HEK293 (cell line): ENCODE measurements around the gene STEAP3.

ENCODE experiments used
- CTCF ChIA-PET: fragments of 350-600 bp; formaldehyde crosslinking; extraction: SDS; loops from one replicate; lab custom pipeline; 2021; ENCODE audit warnings: antibody characterized with exemption; lab: Yijun Ruan, JAX
- POLR2A ChIA-PET: fragments of 300-600 bp; formaldehyde crosslinking; extraction: SDS; loops from one replicate; lab custom pipeline; 2020; ENCODE audit warnings: antibody characterized with exemption, inconsistent platforms; lab: Yijun Ruan, JAX
- H3K27ac ChIP-seq: fragments of 200-500 bp; sonication (Bioruptor generic); 2 replicates; pipeline ENCODE4 v1.5.1; 2014; ENCODE audit warnings: low read depth, low read length, control low read depth, inconsistent platforms; ENCODE audit errors: extremely low read depth
- H3K36me3 ChIP-seq, 2 experiments: fragments of 200-500 bp in 1 of 2; sonication (Bioruptor generic) in 1 of 2; 1 replicate in 1 of 2; 2 replicates in 1 of 2; pipeline ENCODE4 v1.5.1; 2014 to 2017; ENCODE audit warnings: inconsistent platforms in 2 of 2, low read length in 2 of 2; ENCODE audit not compliant: control insufficient read depth in 2 of 2, insufficient read depth in 1 of 2
- H3K4me1 ChIP-seq: fragments of 200-500 bp; sonication (Bioruptor generic); 2 replicates; pipeline ENCODE4 v1.5.1; 2014; ENCODE audit warnings: mild to moderate bottlenecking, low read length, inconsistent platforms; ENCODE audit not compliant: control insufficient read depth, insufficient read depth
- H3K4me3 ChIP-seq: 2 replicates; pipeline ENCODE4 v1.5.1; 2011; ENCODE audit warnings: low read depth, mild to moderate bottlenecking, control low read depth, low read length, moderate library complexity
- H3K9me3 ChIP-seq: fragments of 200-500 bp; sonication (Bioruptor generic); 2 replicates; pipeline ENCODE4 v1.5.1; 2014; ENCODE audit warnings: low read depth, low read length, inconsistent platforms; ENCODE audit not compliant: control insufficient read depth, insufficient read depth
- HOXA7 ChIP-seq: sonication (generic); formaldehyde crosslinking; IDR thresholded peaks from 2 replicates; pipeline ENCODE4 v1.8.1; 2022; ENCODE audit warnings: missing genetic modification reagents, borderline replicate concordance
- HOXD13 ChIP-seq: sonication (generic); formaldehyde crosslinking; IDR thresholded peaks from 2 replicates; pipeline ENCODE4 v1.8.0; 2022; ENCODE audit warnings: missing genetic modification reagents, borderline replicate concordance
- KLF9 ChIP-seq: fragments of 450-650 bp; formaldehyde crosslinking; IDR thresholded peaks from 2 replicates; pipeline ENCODE4 v1.5.1; 2016; ENCODE audit warnings: missing biosample characterization, missing genetic modification characterization, low read depth
- OVOL3 ChIP-seq: fragments of 450-650 bp; formaldehyde crosslinking; IDR thresholded peaks from 2 replicates; pipeline ENCODE4 v1.5.1; 2016; ENCODE audit warnings: missing biosample characterization, missing genetic modification characterization
- ZBTB8A ChIP-seq: fragments of 450-650 bp; formaldehyde crosslinking; IDR thresholded peaks from 2 replicates; pipeline ENCODE4 v1.5.1; 2016; ENCODE audit warnings: missing biosample characterization, missing genetic modification characterization
- ZEB2 ChIP-seq: fragments of 450-650 bp; formaldehyde crosslinking; IDR thresholded peaks from 2 replicates; pipeline ENCODE4 v1.5.1; 2016; ENCODE audit warnings: missing biosample characterization, missing genetic modification characterization
- ZNF175 ChIP-seq: fragments of 450-650 bp; formaldehyde crosslinking; IDR thresholded peaks from 2 replicates; pipeline ENCODE4 v1.5.1; 2016; ENCODE audit warnings: missing biosample characterization, missing genetic modification characterization
- ZNF19 ChIP-seq: fragments of 450-650 bp; formaldehyde crosslinking; IDR thresholded peaks from 2 replicates; pipeline ENCODE4; 2016; ENCODE audit warnings: missing biosample characterization, missing genetic modification characterization, low read depth
- ZNF239 ChIP-seq: fragments of 450-650 bp; formaldehyde crosslinking; IDR thresholded peaks from 2 replicates; pipeline ENCODE4 v1.5.1; 2016; ENCODE audit warnings: missing biosample characterization, missing genetic modification characterization
- ZNF266 ChIP-seq: fragments of 450-650 bp; formaldehyde crosslinking; IDR thresholded peaks from 2 replicates; pipeline ENCODE4 v1.5.1; 2016; ENCODE audit warnings: missing biosample characterization, missing genetic modification characterization, low read depth
- ZNF335 ChIP-seq: fragments of 450-650 bp; formaldehyde crosslinking; conservative IDR thresholded peaks from 2 replicates; pipeline ENCODE4 v1.5.1; 2016; ENCODE audit warnings: missing biosample characterization, missing genetic modification characterization
- ZNF394 ChIP-seq: fragments of 450-650 bp; formaldehyde crosslinking; IDR thresholded peaks from 2 replicates; pipeline ENCODE4 v1.5.1; 2016; ENCODE audit warnings: missing biosample characterization, missing genetic modification characterization, mild to moderate bottlenecking, moderate library complexity, borderline replicate concordance
- ZNF416 ChIP-seq: fragments of 450-650 bp; formaldehyde crosslinking; IDR thresholded peaks from 2 replicates; pipeline ENCODE4 v1.5.1; 2016; ENCODE audit warnings: missing biosample characterization, missing genetic modification characterization
- ZNF571 ChIP-seq: fragments of 450-650 bp; formaldehyde crosslinking; IDR thresholded peaks from 2 replicates; pipeline ENCODE4 v1.5.0; 2017; ENCODE audit warnings: missing biosample characterization, missing genetic modification characterization
- ZNF610 ChIP-seq: fragments of 450-650 bp; formaldehyde crosslinking; IDR thresholded peaks from 2 replicates; pipeline ENCODE4 v1.5.1; 2016; ENCODE audit warnings: missing biosample characterization, missing genetic modification characterization, borderline replicate concordance
- ZNF670 ChIP-seq: fragments of 450-650 bp; formaldehyde crosslinking; IDR thresholded peaks from 2 replicates; pipeline ENCODE4 v1.5.1; 2016; ENCODE audit warnings: missing biosample characterization, missing genetic modification characterization, low read depth
- ZNF768 ChIP-seq: fragments of 450-650 bp; formaldehyde crosslinking; IDR thresholded peaks from 2 replicates; pipeline ENCODE4 v1.5.1; 2018; ENCODE audit warnings: missing biosample characterization, mild to moderate bottlenecking, missing genetic modification characterization
- TF ChIP-seq, protein P1 (sequence below): fragments of 450-650 bp; formaldehyde crosslinking; IDR thresholded peaks from 2 replicates; pipeline ENCODE4 v1.5.1; 2016; ENCODE audit warnings: missing biosample characterization, missing genetic modification characterization
- TF ChIP-seq, protein P2 (sequence below): fragments of 450-650 bp; formaldehyde crosslinking; IDR thresholded peaks from 2 replicates; pipeline ENCODE4 v1.5.1; 2016; ENCODE audit warnings: missing biosample characterization, missing genetic modification characterization
- TF ChIP-seq, protein P3 (sequence below): fragments of 450-650 bp; formaldehyde crosslinking; IDR thresholded peaks from 2 replicates; pipeline ENCODE4 v1.5.1; 2016; ENCODE audit warnings: missing biosample characterization, missing genetic modification characterization, borderline replicate concordance

The STEAP3 gene

DNA sequence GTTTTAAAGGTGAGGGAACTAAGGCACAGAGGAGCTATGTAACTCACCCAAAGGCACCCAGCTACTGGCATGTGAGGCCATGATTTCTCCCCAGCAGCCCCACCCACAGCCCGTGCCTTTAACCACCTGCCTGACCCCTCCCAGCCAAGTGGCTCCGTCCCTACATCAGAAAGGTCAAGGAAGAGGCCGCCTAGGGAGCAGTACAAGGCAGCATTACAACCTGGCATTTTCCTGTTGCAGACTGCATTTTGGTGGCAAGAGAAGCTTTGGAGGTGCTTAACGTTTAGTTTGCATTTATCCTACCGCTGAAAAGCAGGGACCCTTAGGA is 17.5 kb downstream of the STEAP3 start:
- POLR2A ChIA-PET, result interaction anchor here (1.0 to 1.5 kb wide), 4 partner anchors 14 to 126 kb away, joined by 3 to 5 read pairs (median 4); partner anchors contain the start of genes C2orf76, DBI and STEAP3
- TF ChIP-seq ZNF335 (tag by site-specific recombination) (no peak), ZNF19 (tag by site-specific recombination) (no peak), ZNF768 (tag by site-specific recombination) (0 out of 2 replicates have a peak, but pooled peaks have one; percentile 4)
- H3K27ac ChIP-seq, result peak overlapping the region; percentile 73

DNA sequence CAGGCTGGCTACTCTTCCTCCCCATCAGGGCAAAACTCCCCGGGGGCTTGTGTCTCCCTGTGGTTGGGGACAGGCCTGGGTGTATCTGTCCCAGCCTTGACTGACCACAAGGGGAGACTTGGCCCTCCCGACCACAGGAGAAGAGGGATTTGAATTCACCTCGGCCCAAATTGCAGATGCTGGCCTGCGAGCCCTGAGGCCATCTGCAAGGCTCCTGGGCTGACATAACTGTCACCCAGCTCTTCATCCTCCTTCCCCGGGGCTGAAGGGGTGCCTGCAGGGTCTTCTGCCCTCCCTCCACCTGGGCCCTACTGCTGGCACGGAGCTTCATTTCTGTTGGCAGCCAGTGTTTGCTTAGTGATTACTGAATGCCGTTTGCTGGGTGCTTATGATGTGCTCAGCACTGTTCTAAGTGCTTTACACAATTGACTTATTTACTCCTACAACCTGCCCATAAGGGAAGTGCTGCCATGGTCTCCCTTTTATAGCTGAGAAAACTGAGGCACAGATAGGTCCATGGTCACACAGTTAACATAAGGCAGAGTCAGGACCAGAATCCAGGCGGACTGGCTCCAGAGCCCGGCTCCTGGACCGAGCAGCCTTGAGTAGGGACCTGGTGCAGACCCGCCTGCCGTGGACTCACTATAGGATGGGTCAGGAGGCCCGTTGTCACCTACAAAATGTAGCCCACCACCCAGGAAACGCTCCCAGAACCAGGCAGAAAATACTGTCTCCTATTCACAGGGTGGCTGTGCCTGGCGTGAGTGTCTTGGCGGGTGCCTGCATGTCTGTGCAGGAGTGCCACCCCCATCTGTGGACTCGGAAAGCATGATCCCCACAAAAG is 18.9 kb downstream of the STEAP3 start:
- H3K4me3 ChIP-seq, result no peak overlapping the region
- CTCF ChIA-PET, result interaction anchor here (0.6 kb wide), 2 partner anchors 262 to 970 kb away, joined by 3 read pairs; no protein-coding TSS in a partner anchor
- POLR2A ChIA-PET, result interaction anchor here (0.6 kb wide), 1 partner anchor 333 kb away, joined by 3 read pairs; no protein-coding TSS in a partner anchor
- H3K9me3 ChIP-seq, result no peaks in the 10 kb centered on the region
- peaks cover 0 to 19% of the 10 kb centered on the region in 2 experiments; a peak in 1 of 3 replicates for H3K36me3 ChIP-seq
- H3K4me1 ChIP-seq, result peaks cover 4% of the 10 kb centered on the region
- no peak overlapping the region; the same call in 1 of the 2 replicates for H3K27ac ChIP-seq
- no peak for TF ChIP-seq ZEB2
- TF ChIP-seq HOXA7, result no peak
- TF ChIP-seq OVOL3, result no peak
- TF ChIP-seq, protein P1, sequence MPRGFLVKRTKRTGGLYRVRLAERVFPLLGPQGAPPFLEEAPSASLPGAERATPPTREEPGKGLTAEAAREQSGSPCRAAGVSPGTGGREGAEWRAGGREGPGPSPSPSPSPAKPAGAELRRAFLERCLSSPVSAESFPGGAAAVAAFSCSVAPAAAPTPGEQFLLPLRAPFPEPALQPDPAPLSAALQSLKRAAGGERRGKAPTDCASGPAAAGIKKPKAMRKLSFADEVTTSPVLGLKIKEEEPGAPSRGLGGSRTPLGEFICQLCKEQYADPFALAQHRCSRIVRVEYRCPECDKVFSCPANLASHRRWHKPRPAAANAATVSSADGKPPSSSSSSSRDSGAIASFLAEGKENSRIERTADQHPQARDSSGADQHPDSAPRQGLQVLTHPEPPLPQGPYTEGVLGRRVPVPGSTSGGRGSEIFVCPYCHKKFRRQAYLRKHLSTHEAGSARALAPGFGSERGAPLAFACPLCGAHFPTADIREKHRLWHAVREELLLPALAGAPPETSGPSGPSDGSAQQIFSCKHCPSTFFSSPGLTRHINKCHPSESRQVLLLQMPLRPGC (tag by site-specific recombination), result no peak
- TF ChIP-seq HOXD13 (CRISPR knock-in tag), result no peak
- no peak for TF ChIP-seq ZNF175 (tag by site-specific recombination)
- TF ChIP-seq ZNF416 (tag by site-specific recombination), result no peak
- no peak for TF ChIP-seq ZBTB8A (tag by site-specific recombination)
- no peak for TF ChIP-seq KLF9 (tag by site-specific recombination)
- no peak for TF ChIP-seq ZNF610 (tag by site-specific recombination)
- TF ChIP-seq ZNF239, result no peak
- no peak for TF ChIP-seq ZNF394 (tag by site-specific recombination)
- no peak for TF ChIP-seq ZNF266 (tag by site-specific recombination)
- TF ChIP-seq, all 188 proteins: peak for 0

More for the DNA sequence above, 17.5 kb downstream of the STEAP3 start:
- H3K4me3 ChIP-seq, result no peak overlapping the region
- no peaks in the 10 kb centered on the region for H3K9me3 ChIP-seq
- peaks cover 0 to 10% of the 10 kb centered on the region in 2 experiments; a peak in 1 of 3 replicates for H3K36me3 ChIP-seq
- peaks cover 4% of the 10 kb centered on the region for H3K4me1 ChIP-seq
- CTCF ChIA-PET, result interaction anchor here (0.6 to 1.6 kb wide), 6 partner anchors 8 to 326 kb away, joined by 3 to 6 read pairs (median 3); no protein-coding TSS in a partner anchor

DNA sequence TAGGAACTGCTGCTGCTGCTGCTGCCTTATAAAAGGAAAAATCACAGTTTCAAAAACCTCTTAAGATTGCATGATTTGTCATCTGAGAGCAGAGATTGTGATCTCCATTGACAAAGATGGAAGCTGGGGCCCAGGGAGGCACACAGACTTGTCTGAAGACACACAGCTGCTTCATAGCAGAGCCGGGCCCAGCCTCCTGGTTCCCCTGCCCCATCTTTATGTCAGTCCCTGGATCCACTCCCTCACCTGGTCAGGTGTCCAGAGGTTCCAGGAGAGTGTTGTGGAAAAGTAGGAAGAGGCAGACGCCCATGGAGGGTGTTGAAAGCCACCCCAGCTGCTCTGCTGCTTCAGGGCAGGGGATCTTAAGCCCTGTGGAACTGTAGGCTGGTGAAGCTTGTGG is 20.0 kb downstream of the STEAP3 start:
- ChIA-PET CTCF (interaction anchor here (0.6 to 2.2 kb wide), 3 partner anchors 9 to 415 kb away, joined by 3 to 8 read pairs (median 3); no protein-coding TSS in a partner anchor), POLR2A (no interaction called here)
- Histone ChIP-seq H3K27ac (no peak overlapping the region), H3K4me3 (no peak overlapping the region), H3K9me3 (no peaks in the 10 kb centered on the region), H3K4me1 (peaks cover 4% of the 10 kb centered on the region), H3K36me3 (peaks cover 0 to 30% of the 10 kb centered on the region in 2 experiments; a peak in 2 of 3 replicates)
- TF ChIP-seq ZNF670 (tag by site-specific recombination) (no peak), ZNF571 (tag by site-specific recombination) (no peak)
- TF ChIP-seq, protein P2, sequence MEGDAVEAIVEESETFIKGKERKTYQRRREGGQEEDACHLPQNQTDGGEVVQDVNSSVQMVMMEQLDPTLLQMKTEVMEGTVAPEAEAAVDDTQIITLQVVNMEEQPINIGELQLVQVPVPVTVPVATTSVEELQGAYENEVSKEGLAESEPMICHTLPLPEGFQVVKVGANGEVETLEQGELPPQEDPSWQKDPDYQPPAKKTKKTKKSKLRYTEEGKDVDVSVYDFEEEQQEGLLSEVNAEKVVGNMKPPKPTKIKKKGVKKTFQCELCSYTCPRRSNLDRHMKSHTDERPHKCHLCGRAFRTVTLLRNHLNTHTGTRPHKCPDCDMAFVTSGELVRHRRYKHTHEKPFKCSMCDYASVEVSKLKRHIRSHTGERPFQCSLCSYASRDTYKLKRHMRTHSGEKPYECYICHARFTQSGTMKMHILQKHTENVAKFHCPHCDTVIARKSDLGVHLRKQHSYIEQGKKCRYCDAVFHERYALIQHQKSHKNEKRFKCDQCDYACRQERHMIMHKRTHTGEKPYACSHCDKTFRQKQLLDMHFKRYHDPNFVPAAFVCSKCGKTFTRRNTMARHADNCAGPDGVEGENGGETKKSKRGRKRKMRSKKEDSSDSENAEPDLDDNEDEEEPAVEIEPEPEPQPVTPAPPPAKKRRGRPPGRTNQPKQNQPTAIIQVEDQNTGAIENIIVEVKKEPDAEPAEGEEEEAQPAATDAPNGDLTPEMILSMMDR (tag by site-specific recombination), result no peak
- TF ChIP-seq, protein P3, sequence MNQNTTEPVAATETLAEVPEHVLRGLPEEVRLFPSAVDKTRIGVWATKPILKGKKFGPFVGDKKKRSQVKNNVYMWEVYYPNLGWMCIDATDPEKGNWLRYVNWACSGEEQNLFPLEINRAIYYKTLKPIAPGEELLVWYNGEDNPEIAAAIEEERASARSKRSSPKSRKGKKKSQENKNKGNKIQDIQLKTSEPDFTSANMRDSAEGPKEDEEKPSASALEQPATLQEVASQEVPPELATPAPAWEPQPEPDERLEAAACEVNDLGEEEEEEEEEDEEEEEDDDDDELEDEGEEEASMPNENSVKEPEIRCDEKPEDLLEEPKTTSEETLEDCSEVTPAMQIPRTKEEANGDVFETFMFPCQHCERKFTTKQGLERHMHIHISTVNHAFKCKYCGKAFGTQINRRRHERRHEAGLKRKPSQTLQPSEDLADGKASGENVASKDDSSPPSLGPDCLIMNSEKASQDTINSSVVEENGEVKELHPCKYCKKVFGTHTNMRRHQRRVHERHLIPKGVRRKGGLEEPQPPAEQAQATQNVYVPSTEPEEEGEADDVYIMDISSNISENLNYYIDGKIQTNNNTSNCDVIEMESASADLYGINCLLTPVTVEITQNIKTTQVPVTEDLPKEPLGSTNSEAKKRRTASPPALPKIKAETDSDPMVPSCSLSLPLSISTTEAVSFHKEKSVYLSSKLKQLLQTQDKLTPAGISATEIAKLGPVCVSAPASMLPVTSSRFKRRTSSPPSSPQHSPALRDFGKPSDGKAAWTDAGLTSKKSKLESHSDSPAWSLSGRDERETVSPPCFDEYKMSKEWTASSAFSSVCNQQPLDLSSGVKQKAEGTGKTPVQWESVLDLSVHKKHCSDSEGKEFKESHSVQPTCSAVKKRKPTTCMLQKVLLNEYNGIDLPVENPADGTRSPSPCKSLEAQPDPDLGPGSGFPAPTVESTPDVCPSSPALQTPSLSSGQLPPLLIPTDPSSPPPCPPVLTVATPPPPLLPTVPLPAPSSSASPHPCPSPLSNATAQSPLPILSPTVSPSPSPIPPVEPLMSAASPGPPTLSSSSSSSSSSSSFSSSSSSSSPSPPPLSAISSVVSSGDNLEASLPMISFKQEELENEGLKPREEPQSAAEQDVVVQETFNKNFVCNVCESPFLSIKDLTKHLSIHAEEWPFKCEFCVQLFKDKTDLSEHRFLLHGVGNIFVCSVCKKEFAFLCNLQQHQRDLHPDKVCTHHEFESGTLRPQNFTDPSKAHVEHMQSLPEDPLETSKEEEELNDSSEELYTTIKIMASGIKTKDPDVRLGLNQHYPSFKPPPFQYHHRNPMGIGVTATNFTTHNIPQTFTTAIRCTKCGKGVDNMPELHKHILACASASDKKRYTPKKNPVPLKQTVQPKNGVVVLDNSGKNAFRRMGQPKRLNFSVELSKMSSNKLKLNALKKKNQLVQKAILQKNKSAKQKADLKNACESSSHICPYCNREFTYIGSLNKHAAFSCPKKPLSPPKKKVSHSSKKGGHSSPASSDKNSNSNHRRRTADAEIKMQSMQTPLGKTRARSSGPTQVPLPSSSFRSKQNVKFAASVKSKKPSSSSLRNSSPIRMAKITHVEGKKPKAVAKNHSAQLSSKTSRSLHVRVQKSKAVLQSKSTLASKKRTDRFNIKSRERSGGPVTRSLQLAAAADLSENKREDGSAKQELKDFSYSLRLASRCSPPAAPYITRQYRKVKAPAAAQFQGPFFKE (tag by site-specific recombination), result no peak
